SH-SY5Y (cell line): ENCODE measurements around the gene KIF5A.

Experiments
- GATA2 ChIP-seq: IDR thresholded peaks from 2 replicates; pipeline ENCODE4 v1.6.1; 2011; ENCODE audit warnings: mild to moderate bottlenecking, low read depth, low read length
- GATA3 ChIP-seq: IDR thresholded peaks from 2 replicates; pipeline ENCODE4 v1.6.1; 2011; ENCODE audit warnings: low read depth, mild to moderate bottlenecking, low read length, moderate library complexity

DNA sequence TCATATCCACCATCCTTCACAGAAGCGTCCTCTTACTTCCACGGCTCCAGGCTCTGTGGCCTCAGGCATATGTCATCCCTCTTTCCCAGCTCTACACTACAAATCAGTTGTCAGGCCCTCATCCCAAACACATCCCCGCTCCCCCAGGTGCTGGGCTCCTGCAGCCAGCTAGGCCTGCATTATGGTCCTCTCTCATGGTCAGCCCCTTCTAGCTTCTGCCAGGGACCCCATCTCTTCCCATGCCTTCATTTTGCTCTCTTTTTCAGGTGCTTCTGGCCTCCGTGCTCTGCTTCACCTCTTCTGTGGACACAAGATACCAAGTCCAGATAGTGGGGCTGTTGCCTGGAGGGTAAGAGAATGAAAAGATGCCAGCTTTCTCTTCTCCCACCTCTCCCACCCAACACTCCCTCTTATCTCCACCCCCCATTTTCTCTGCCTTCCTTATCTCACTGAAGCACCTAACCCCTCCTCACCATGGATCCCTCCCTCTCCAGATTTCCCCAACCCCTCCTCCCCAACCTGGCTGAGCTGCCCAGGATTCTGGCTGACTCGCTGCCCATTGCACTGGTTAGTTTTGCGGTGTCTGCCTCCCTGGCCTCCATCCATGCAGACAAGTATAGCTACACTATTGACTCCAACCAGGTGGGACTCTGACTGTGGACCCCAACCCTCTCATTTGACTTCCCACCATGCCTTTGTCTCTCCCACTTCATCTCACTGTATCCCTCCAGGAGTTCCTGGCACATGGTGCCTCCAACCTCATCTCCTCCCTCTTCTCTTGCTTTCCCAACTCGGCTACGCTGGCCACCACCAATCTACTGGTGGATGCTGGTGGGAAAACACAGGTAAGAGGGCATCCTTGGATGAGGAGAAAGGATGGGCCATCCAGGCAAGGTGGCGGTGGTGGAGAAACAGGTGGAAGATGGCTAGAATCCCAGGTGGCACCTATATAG lies 72.7 kb downstream of the KIF5A start:
- TF ChIP-seq GATA2: no peak
- TF ChIP-seq GATA3: no peak
